Right ventricle myocardium superior (tissue), 1 donor: ENCODE results near the gene PDE6A. TPM values are rescaled to one million over a fixed set of nuclear protein-coding genes. Genes with fewer than 3 reads are reported as not detected.
"Not testable (repeated sequence)": the region's sequence is repeated elsewhere in the genome, so short reads cannot be mapped to it uniquely, and the experiment has no call there.

ENCODE experiments used
- ATAC-seq: fragments of 200-7000 bp; cut with Tn5 transposase; one replicate; pipeline ENCODE4 v1.9.1; 2020; ENCODE audit warnings: mild to moderate bottlenecking; ENCODE audit not compliant: poor library complexity
- DNase-seq: peaks from one replicate; pipeline ENCODE4 v3.0.0-alpha.2; 2020
- intact Hi-C: fragments of 100-400 bp; cut with DNase I; formaldehyde crosslinking; loops from one replicate; pipeline ENCODE4 v1.11.2; 2022
- total RNA-seq: library from RNA; stranded (reverse); fragmentation: NEBNext Ultra II Directional; extraction: Animal tissue kit (Norgen Biotek cat#: 25700); gene quantifications from one replicate; pipeline ENCODE4 v1.2.1, GENCODE V29; 2021
- donor health status: DM: no; HTN: yes; CAD: no; lungs with severe emphysema.

The PDE6A gene
- total RNA-seq, 1 donor from 2014 or later: 0.08 TPM

DNA sequence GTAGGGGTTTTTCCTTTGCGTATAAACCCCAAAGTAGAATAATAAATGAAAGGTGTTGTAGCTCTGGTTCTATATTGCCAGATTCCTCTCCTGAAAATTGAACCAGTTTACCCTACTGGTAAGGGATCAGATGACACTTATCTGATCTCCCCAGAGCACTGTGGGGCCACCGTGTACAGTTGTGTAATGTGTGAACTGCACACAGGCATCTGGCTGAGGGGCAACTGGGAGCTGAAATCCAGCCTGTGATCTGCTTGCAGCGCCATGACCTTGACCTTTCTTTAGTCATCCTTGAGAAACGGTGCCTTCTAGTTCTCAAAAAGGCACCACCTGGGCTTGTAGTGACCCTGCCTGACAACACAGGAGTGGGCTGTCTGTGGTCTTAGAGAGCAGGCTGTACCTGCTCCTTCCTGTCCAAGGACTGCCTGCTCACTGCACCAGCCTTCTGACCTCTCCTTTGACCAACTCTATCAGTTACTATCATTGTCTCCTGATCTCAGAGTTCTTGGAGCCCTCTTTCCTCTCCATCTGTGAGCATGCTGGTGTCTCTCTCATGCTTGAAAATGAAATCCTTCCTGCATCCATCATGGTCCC is 40.2 kb downstream of the PDE6A start:
- ATAC-seq: no peak
- intact Hi-C loops: no loop called here

DNA sequence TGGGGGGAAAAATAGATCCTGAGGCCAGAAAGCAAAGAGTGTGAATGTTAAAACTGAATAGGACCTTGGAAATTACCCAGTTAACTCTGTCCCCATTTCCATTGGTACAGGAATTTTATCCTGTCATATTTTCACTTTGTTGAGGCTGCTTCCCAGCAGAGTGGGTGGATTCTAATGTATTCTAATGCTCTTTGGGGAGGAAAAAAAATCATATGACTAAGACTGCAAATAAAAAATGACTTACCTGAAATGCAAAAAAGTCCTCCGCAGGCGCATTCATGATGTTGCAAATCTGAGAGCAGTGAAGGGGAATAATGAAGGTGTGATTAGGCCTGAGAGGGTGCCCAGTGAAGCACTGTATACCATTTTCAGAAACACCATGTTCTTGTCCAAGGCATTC is 41.2 kb downstream of the PDE6A start:
- ATAC-seq: no peak
- intact Hi-C loops: no loop called here
- no peak for DNase-seq

More for the DNA sequence above, 40.2 kb downstream of the PDE6A start:
- no peak for DNase-seq

DNA sequence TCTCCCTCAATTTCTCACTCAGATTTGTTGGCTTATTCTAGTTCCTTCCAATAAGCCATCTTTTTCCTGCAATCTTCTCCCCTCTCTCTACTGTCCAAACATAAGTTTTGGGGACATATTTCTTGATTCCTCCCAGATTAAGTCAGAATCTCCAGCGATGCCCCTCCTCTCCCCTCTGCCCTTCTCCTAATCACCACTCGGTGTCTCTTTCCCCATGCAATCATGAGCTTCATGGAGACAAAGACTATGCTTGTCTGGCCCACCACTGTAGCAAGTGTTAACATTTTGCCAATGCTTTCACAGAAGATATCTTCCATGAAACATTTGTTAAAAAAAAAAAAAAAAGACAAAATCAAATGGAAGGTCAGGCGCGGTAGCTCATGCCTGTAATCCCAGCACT is 42.4 kb downstream of the PDE6A start:
- intact Hi-C loops: no loop called here
- ATAC-seq (no peak), DNase-seq (no peak)

DNA sequence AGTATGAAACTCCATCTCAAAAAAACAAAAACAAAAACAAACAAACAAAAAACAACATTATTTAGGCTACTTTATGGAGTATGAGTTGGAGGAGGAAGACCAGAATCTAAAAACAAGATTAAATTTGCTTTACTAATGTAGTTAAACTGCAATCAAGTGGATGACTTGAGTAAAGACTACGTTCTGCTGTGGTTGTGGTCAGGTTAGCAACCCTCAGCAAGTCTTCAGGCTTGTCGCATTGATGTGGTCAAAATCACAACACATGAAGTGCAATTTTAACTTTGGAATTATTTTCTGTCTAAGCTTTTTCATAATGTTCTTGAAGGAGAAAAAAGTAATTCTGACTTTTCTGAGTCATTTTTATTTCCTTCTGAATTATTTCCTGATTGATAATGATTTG is 43.1 kb downstream of the PDE6A start:
- intact Hi-C loops: no loop called here
- no peak for ATAC-seq
- DNase-seq: no peak

DNA sequence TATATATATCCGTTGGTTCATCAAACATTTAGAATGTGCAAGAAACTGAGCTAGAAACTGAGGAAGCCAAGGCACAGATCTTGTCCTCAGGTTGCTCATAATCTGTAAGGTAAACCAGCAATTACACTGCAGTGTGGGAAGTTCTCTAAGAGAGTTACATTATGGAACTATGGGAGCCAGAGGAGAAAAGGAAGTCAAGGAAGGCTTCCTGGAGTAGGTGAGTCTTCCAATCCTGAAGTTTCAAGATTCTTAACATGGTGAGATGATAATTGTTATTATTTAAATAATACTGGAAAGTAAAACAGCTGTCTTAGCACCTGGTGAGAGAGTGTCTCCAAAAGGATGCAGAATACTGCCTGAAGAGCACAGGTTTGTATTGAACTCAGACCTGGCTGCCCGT is 44.2 kb downstream of the PDE6A start:
- ATAC-seq (no peak), DNase-seq (no peak)
- intact Hi-C loops: no loop called here

DNA sequence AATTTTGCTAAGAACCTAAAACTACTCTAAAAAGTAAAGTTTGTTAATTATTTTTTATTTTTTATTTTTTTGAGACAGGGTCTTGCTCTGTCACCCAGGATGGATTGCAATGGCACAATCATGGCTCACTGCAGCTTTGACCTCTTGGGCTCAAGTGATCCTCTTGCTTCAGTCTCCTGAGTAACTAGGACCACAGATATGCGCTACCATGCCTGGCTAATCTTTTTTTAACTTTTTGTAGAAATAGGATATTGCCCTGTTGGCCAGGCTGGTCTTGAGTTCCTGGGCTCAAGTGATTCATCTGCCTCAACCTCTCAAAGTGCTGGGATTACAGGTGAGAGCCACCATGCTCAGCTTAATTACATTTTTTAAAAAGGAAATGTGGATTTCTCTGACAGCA is 45.8 kb downstream of the PDE6A start:
- no peak for DNase-seq
- intact Hi-C loops: no loop called here
- no peak for ATAC-seq

DNA sequence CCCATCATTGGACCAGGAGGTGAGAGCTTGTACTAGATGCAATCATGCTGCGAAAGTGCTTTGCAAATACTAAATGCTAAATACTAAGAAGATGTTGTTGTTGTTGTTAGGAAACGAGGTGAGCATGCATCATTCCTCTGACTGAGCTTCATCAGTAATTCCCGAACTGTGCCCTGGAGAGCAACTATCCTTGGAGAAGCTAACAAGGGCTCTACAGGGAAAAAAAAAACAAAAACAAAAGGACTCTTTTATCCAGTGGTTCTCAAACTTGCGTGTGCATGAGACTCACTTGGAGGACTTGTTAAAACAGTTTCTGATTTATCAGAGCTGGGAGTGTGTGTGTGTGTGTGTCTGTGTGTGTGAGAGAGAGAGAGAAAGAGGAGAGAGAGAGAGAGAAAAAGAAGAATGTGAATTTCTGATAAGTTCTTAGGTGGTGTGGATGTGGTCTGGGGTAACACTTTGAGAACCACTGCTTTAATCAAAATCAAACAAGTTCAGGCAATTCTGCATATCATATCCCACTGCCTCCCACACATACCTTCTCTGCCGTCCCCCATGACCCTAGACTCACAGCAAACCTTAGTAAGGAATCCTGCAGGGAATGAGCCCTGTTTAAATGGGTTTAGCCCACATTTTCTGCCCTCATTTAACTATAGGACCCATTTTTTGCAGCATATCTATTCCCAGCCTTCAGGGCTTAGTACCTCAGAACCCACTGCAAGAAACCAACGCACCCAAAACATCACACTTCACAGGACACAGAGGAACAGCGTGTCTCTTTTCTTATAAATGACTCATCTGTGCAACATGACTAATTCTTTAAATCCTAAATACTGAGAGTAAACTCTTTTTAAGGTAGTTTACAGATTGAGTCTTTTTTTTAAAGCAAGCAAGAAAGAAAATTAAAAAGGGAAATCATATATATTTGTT is 48.9 kb downstream of the PDE6A start:
- intact Hi-C loops: no loop called here
- ATAC-seq: no peak

DNA sequence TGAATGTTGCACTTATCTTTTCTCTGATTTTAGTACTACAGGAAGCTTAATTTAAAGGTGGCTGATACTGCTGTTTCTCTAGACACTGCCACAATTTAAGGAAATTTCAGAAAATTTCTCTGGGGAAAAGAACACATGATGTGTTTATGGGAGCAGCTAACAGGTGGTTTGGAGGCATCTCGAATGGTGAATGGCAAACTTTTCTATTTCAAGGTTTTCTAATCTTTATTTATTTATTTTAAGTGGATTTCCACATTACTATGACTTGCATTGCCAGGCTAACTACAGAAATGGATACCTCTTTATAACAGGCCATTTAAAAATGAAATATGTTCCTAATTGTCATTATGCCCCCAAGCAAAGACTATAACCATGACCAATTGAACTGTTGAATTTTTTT is 50.4 kb downstream of the PDE6A start:
- no peak for ATAC-seq
- DNase-seq: no peak
- intact Hi-C loops: no loop called here

More for the DNA sequence above, 48.9 kb downstream of the PDE6A start:
- no peak for DNase-seq

DNA sequence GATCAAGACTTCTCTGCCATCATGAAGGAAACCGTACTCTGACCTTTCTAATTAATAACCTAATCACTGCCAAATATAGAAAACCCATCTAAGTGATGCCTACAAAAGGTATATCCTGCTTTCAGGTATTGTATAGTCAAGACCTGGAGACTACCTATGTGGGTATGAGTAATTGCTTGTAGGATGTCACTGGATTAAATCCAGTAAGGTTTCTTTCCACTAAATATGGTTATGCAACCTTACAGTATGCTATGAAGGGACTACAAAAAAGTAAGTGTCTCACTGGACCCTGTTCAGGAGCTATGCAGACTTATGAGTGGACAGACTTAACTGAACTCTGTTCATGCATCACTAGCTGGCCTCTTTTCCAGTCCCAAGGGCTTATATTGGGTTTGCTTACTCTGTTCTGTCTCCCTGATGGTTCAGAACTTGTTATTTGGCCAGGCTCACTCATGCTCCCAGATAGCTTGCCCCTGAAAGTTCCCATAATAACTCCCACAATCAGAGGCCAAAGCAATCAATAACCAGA is 51.1 kb downstream of the PDE6A start:
- no peak for ATAC-seq
- no peak for DNase-seq
- intact Hi-C loops: no loop called here

DNA sequence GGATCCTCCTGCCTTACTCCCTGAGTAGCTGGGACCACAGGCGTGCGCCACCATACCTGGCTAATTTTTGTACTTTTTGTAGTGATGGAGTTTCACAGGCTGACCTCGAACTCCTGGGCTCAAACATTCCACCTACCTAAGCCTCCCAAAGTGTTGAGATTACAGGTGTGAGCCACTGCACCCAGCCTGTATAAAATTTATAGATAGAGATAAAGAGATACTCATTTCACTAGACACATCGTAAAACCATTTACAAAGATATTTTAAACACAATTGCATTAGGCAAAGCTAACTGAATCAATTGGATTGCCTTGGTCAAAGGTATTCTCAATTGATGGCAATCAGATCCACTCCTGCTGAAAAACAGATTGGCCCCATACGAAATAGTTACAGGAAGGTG is 52.0 kb downstream of the PDE6A start:
- no peak for ATAC-seq
- intact Hi-C loops: no loop called here
- DNase-seq: no peak

DNA sequence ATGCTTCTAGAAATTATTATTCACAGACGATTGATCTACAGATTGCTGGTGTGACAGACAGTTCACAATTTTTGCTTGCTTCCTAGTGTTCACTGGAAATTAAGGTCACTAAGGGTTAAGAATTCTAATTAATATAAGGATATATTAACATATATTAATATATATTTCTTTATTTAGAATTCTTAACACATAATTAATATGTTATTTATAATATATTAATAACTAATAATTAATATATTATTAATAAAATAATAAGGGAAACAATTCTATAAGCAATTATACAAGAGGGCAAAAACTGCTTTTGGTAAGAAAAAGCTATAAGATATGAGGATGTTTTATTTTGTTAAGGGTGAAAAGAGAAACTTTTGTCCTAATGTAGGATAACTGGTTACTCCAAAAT is 56.3 kb downstream of the PDE6A start:
- ATAC-seq (no peak), DNase-seq (no peak)
- intact Hi-C loops: no loop called here

DNA sequence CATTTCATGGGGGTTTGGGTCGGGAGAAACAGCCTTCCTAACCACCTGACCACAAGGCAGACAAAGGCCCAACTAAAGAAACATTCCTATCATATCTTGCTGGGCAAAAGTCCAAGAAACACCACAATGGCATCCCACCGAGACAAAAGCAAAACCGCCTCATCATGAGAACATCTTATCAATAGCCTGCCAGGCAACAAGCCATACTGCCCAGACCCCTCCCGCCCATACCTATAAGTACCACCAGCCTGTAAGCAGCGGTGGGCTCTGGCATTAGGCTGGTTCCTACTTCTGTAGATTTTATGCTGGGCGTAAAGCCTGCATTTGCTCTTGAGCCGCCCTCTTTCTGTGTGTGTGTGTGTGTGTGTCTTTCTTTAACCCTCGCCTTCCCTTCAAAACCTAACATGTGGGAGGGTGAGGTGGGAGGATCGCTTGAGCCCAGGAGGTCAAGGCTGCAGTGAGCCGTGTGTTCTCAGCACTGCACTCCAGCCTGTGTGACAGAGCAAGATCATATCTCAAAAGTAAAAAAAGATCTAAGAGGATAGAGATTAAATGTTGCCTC is 56.9 kb downstream of the PDE6A start:
- DNase-seq (no peak), ATAC-seq (peak; percentile 59)
- intact Hi-C loops: no loop called here

DNA sequence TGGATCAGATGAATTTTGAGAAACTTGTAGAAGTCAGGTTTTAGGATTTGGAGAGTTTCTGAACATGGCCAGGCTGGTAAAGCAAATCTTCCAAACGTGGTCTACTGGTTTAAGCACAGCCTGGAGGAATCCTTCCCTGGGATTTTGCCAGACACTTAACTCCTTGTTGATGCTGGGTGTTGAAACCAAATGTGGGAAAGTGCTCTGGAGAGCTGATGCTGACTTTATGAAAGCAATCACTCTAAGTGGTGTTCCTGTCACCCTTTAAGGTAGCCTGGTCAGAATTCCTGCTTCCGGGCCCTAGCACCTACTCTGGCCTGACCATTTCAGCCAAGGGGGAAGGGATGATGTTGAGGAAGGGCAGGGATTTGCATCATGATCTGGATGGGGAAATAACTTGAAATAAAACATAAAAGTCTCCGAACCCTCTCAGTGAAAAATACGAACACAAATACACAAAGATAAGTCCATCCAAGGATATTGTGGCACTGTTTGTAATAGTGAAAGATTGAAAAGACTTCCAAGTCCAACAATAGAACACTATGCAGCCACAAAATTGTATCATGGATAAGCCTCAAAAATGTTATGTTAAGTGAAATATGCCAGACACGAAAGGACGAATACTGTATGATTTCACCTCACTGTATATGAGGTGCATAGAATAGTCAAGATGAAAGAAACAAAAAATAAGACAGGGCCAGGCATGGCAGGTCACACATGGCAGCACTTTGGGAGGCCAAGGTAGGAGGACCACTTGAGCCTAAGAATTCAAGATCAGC is 57.7 kb downstream of the PDE6A start:
- ATAC-seq (no peak), DNase-seq (no peak)
- intact Hi-C loops: no loop called here

DNA sequence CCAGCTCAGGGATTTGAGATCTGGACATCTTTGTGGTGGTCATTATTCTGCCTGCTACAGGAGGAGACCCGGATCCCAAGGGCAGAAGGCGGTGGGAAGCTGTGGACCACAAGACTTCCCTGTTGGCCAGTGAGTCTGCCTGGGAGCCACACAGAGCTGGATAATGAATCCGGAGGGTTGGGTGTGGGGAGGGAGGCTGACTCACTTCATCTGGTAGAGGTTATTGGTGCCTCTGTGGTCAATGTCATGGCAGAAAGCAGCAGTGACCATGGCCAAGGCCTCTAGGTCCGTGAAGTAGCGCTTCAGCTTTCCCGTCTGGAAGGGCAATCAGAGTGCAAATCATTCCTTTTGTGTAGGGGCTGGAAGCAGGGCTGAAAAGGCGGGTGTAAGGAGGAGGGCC is 58.5 kb downstream of the PDE6A start:
- intact Hi-C loops: no loop called here
- DNase-seq (no peak), ATAC-seq (no peak)

DNA sequence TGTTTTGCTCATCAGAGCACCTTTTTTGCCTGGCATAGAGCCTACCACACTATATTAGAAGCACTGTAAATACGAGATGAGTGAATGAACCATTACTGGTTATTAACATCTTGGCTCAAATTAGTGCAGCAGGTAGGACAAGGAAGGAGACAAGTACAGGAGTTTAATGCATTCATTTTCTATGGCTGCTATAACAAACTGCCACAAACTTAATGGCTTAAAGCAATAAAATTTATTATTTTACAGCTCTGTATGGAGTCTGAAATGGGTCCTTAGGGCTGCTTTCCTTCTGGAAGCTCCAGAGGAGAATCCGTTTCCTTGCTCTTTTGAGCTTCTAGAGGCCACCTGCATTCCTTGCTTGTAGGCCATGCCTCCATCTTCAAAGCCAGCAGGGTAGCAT is 59.1 kb downstream of the PDE6A start:
- DNase-seq: no peak
- no peak for ATAC-seq
- intact Hi-C loops: no loop called here

DNA sequence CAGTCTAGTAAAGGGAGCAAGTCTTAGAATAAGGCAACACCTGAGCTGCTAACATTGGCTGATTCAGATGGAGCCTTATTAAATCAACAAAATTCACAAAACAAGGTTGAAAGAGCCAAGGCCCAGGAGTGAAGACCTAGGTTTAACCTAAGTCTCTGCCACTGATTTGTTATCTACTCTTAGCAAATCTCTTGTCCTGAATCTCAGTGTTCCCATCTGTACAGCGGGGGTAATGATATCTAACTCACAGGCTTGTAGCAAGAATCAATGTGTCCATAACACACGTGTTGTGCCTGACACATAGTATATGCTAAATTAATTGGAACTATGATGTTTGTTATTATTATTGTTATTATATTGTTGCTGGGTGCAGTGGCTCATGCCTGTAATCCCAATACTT is 61.0 kb downstream of the PDE6A start:
- DNase-seq: no peak
- ATAC-seq: no peak
- intact Hi-C loops: no loop called here

DNA sequence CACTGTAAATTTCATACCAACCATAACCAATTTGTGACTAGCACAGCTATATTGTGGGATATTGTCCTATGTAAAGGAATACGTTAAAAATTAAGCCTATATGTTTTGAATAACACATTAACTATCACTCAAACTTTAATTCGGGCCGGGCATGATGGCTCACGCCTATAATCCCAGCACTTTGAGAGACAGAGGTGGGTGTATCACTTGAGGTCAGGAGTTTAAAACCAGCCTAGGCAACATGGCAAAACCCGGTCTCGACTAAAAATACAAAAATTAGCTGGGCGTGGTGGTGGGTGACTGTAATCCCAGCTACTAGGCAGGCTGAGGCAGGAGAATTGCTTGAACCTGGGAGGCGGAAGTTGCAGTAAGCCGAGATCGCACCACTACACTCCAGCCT is 62.0 kb downstream of the PDE6A start:
- not testable (repeated sequence) for DNase-seq

DNA sequence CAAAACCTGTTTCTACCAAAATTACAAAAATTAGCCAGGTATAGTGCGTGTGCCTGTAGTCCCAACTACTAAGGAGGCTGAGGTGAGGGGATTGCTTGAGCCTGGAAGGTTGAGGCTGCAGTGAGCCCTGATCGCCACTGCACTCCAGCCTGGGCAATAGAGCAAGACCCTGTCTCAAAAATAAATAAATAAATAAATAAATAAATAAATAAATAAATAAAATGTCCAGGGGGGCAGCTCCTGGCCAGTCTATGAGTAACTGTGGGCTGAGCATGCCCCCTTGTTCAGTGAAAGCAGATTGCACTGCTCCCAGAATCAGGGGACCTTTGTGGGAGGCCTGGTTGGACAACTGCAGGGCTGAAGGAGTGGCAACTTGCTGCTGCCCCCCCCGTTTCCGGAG is 62.7 kb downstream of the PDE6A start:
- DNase-seq (no peak), ATAC-seq (no peak)
- intact Hi-C loops: no loop called here

More for the DNA sequence above, 62.0 kb downstream of the PDE6A start:
- ATAC-seq, intact Hi-C loops: not testable (repeated sequence)

DNA sequence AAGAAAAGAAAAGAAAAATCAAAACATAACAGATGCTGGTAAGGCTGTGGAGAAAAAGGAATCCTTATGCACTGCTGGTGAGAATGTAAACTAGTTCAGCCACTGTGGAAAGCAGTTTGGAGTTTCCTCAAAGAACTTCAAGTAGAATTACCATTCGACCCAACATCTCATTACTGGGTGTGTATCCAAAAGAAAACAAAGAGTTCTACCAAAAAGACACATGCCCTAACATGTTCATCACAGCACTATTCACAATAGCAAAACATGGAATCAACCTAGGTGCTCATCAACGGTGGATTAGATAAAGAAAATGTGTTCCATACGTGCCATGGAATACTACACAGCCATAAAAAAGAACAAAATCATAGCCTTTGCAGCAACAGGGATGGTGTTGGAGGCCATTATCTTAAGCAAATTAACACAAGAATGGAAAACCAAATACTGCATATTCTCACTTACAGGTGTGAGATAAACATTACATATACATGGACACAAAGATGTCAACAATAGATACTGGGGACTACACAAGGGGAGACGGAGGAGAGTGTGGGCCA is 63.4 kb downstream of the PDE6A start:
- no peak for ATAC-seq
- intact Hi-C loops: no loop called here

More for the DNA sequence above, 63.4 kb downstream of the PDE6A start:
- DNase-seq: no peak
